H1 (cell line): ENCODE measurements around the gene SLC44A5.

Experiments used
- CHD2 ChIP-seq: IDR thresholded peaks from 2 replicates; pipeline ENCODE4 v1.6.1; 2012; ENCODE audit warnings: low read length, improper control_type of control experiment
- CTCF ChIP-seq, 3 experiments: IDR thresholded peaks; 1 replicate in 2 of 3; 2 replicates in 1 of 3; pipeline versions ENCODE4 v1.5.1 to v1.6.1; 2011; ENCODE audit warnings: low read length in 3 of 3, mild to moderate bottlenecking in 3 of 3, inconsistent platforms in 2 of 3, low read depth in 1 of 3, moderate library complexity in 1 of 3; ENCODE audit not compliant: insufficient read depth in 1 of 3; ENCODE audit errors: control extremely low read depth in 1 of 3
- EZH2 ChIP-seq: fragments of 200-600 bp; sonication (generic); IDR thresholded peaks from 2 replicates; pipeline ENCODE4 v1.7.1; 2012; ENCODE audit warnings: low read depth, mild to moderate bottlenecking, moderate library complexity, low read length, inconsistent platforms; ENCODE audit not compliant: severe bottlenecking
- GABPA ChIP-seq: IDR thresholded peaks from 2 replicates; pipeline ENCODE4 v1.6.1; 2011; ENCODE audit warnings: mild to moderate bottlenecking, low read length, moderate library complexity, borderline replicate concordance; ENCODE audit not compliant: insufficient read depth
- KDM1A ChIP-seq: fragments of 200-600, 300-600 bp; sonication (generic); IDR thresholded peaks from 2 replicates; pipeline ENCODE4 v1.7.1; 2016; ENCODE audit warnings: mild to moderate bottlenecking, low read length, borderline replicate concordance
- NRF1 ChIP-seq: IDR thresholded peaks from 2 replicates; pipeline ENCODE4 v1.6.1; 2011; ENCODE audit warnings: mild to moderate bottlenecking, low read depth, low read length, improper control_type of control experiment
- TF ChIP-seq, protein P1 (sequence below): IDR thresholded peaks from 2 replicates; pipeline ENCODE4 v1.6.1; 2012; ENCODE audit warnings: low read length, inconsistent platforms

DNA sequence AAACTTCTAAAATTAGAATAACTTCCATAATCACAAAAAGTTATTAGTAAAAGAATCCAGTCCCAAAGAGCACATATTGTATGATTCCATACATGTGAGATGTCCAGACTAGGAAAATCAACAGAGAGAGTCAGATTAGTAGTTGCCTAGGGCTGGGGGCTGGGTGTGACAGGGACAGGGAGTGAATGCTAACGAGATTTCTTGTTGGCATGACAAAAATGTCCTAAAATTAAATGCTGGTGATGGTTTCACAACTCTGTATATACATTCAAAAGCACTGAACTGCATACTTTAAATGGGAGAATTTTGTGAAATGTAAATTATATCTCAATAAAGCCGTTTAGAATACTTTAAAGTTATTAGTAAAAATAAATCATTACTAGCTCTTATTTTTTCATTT lies 92.2 kb downstream of the SLC44A5 start:
- no peak for TF ChIP-seq GABPA
- TF ChIP-seq EZH2, result no peak
- no peak for TF ChIP-seq CHD2
- TF ChIP-seq CTCF (IDR thresholded peaks at IDR 0.05; ENCODE audit: control extremely low read depth in 1 of 3, insufficient read depth in 1 of 3, low read depth in 1 of 3, low read length in 3 of 3), result no peak
- TF ChIP-seq, protein P1, sequence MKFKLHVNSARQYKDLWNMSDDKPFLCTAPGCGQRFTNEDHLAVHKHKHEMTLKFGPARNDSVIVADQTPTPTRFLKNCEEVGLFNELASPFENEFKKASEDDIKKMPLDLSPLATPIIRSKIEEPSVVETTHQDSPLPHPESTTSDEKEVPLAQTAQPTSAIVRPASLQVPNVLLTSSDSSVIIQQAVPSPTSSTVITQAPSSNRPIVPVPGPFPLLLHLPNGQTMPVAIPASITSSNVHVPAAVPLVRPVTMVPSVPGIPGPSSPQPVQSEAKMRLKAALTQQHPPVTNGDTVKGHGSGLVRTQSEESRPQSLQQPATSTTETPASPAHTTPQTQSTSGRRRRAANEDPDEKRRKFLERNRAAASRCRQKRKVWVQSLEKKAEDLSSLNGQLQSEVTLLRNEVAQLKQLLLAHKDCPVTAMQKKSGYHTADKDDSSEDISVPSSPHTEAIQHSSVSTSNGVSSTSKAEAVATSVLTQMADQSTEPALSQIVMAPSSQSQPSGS, result no peak
- no peak for TF ChIP-seq NRF1
- no peak for TF ChIP-seq KDM1A
